NCI-H187 (cell line): ENCODE results near the gene SPEN.

Source experiments
- DNase-seq, 2 experiments: peaks; one replicate each; lab custom pipeline; 2025; lab: John Stamatoyannopoulos, UW

The SPEN gene

DNA sequence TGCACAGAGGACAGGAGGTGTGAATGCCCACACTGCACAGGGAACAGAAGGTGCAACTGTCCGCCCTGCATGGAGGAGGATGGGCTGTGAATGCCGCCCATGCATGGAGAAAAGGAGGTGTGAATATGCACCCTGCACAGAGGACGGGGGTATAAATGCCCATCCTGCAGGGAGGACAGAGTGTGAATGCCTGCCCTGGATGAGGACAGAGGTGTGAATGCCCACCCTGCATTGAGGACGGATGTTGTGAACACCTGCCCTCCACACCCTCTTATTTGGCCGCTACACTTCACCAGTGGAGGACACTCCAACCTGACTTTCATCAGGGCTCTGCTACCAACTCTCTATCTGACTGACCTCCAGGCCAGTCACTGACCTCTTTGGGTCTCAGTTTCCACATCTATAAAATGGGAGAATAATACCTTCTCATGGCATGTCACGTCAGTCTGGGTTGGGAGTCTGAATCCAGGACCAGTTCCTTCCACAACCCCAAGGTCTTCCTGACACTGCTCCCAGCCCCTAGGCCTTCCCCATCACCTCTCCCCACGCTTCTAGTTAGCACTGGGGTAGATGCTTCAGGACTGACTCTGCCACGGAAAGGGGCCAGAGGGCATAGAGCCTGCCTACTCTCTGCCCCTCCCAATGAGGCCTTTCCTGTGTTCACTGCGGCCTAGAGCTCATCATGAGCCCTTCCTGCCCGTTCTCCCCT lies 100.0 kb downstream of the SPEN start:
- no peak for DNase-seq

DNA sequence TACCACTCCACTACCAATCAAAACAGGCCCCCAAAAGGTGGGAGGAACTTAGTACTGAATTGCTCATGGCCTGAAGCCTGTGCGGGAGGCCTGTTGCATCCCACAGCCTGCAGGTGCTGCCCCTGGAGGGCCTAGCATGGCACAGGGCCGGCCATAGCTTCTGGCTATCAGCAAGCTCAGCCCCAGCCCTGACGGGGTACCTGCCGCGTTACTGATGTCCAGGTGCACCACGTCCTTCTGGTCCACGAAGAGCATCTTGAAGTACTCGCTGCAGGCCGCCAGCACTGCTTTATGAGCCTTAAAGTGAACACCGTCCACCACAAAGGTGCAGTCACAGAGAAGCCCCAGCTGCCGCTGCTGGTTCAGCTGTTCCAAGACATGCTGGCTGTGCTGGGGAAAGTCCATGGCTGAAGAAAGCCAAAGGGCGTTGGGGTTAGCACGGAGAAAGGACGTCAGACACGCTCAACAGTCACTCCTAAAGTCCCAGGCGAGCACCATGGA lies 100.6 kb downstream of the SPEN start:
- no peak for DNase-seq

- no peak for DNase-seq
Observed at GRCh38 chr1:15948595-15949452, 101.3 kb downstream of the SPEN start.

GRCh38 chr1:15949453-15950245 lies 102.1 kb downstream of the SPEN start:
- DNase-seq = no peak

DNA sequence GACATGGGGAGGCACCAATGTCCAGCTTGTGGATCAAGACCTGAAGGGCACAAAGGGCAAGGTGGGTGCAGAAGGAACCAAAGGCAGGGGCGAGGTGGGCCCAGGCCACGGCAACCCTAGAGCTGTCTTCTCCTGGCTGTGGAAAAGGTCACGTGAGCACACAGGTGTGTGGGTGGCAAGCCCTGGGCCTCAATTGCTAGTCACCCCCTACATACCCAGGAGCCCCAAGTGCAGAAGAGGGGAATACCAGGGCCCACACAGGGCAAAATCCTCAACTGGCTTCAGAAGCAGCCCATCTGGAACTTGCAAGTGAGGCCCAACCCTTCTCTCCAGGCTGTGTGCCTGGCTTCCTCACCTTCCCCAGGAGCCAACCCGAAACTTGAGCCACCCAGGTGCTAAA lies 102.8 kb downstream of the SPEN start:
- no peak for DNase-seq

GRCh38 chr1:15950763-15951295 lies 103.3 kb downstream of the SPEN start:
- no peak for DNase-seq

DNA sequence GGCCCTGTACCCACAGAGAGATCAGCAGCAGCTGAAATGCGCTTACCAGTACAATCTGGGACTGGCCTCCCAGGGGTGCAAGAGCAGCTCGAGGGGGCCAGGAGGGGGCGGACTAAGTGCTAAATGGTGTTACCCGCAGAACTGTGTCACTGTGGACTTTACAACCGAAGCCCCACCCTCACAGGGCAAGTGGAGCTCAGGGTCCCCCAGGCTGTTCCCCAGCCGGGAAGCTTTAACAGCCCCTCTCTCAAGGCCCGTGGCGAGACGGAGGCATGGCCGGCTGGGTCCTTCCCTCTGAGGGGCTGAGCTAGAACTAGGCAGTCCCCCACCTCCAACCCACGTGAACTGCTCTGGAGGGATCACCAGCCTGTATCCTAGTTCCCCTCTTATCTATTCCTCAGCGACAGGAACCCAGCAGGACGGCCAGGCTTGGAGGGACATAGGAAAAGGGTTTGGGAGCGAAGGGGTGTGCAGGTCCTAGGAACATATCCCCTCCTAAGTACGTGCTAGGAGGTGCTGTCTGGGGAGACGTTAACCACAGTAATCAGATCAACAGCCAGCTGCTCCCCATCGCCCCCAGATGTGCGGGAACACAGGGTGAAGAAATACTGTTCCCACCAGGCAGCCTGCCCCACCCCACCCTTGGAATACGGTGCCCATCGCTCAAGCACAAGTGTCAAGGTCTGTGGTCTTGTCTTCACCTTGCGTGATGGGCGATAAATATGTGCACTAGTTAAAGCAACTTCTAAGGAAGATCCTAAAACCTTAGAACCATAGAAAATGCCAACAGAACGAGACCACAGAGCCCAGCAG lies 104.0 kb downstream of the SPEN start:
- DNase-seq = no peak

GRCh38 chr1:15952317-15953258 lies 105.1 kb downstream of the SPEN start:
- DNase-seq = no peak

GRCh38 chr1:15953294-15953771 lies 105.8 kb downstream of the SPEN start:
- DNase-seq = no peak

- peak; percentile 92 to 94 for DNase-seq
Observed at GRCh38 chr1:15953791-15954241, 106.3 kb downstream of the SPEN start.

DNA sequence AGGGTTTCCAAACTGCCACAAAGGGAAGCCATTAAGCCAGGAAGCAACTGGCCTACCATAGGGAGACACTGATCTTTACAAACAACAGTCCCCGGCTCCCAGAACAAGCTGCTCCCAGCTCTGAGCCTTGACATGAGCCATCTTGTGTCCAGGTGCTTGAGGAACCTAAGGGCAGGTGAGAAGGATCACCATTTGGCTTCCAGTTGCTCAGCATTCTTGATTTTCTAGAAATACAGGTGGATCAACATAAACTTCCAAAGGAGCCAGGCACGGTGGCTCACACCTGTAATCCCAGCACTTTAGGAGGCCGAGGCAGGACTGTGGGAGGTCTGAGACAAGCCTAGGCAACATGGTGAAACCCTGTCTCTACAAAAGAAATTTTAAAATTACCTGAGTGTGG lies 106.8 kb downstream of the SPEN start:
- no peak for DNase-seq

- DNase-seq = no peak
Observed at GRCh38 chr1:15955552-15955951, 108.0 kb downstream of the SPEN start.

- DNase-seq = no peak
Observed at GRCh38 chr1:15956150-15956549, 108.6 kb downstream of the SPEN start.

DNA sequence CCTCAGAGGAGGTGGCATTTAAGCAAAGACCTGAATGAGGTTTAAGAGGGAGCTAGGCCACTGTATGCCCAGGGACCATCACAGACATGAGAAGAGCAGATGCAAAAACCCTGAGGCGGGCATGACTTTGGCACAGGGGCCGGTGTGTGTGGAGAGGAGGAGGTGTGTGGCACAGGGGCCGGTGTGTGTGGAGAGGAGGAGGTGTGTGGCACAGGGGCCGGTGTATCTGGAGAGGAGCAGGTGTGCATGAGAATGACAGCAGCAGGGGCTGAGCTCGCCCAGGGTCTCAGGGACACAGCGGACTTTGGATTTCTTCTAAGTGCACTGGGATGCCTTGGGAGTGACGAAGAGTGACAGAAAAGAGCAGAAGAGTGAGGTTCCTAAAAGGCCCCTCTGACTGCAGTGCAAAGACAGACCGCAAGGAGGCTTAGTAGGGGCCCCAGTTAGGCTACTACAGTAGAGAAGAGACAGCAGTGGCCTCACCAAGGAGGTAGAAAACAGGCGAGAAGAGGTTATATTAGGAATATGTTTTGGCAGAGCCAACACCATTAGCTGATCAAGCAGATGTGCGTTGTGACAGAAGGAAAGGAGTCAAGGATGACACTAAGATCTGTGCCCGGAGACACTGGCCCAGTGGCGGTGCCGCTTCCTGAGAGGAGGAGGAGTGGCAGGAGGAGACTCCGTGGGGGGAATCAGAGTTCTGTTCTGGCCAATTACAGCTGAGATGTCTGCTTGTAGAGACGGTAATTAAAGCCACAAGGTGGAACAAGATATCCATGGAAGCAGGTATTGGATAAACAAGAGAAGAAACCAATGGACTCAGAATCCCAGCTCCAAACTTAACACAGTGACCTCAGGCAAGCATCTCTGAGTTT lies 110.0 kb downstream of the SPEN start:
- no peak for DNase-seq

GRCh38 chr1:15958111-15958510 lies 110.6 kb downstream of the SPEN start:
- no peak for DNase-seq

GRCh38 chr1:15958793-15959192 lies 111.3 kb downstream of the SPEN start:
- no peak for DNase-seq

DNA sequence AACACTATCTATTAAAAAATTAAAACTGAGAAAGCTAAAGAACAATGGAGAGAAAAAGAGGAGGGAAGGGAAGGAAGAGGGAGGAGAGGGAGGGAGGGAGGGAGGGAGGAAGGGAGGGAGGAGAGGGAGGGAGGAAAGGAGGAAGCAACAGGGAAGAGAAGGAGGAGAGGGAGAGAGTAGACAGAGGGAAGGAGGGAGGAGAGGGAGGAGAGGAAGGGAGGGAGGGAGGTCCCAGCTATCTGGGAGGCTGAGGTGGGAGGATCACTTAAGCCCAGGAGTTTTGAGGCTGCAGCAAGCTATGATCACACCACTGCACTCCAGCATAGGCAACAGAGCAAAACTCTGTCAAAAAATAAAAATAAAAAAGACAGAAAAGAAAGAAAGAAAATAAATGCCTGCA lies 111.9 kb downstream of the SPEN start:
- DNase-seq = no peak

- no peak for DNase-seq
Observed at GRCh38 chr1:15959827-15960446, 112.4 kb downstream of the SPEN start.
